GM19023 (cell line): ENCODE data around the gene PDE2A.
"Not testable (repeated sequence)": the region's sequence is repeated elsewhere in the genome, so short reads cannot be mapped to it uniquely, and the experiment has no call there.

Source experiments
- ATAC-seq: cut with Tn5 transposase; IDR thresholded peaks from one replicate; pipeline ENCODE4 v1.9.1; 2021; ENCODE audit warnings: mild to moderate bottlenecking, moderate library complexity; ENCODE audit not compliant: unreplicated experiment

The PDE2A gene

DNA sequence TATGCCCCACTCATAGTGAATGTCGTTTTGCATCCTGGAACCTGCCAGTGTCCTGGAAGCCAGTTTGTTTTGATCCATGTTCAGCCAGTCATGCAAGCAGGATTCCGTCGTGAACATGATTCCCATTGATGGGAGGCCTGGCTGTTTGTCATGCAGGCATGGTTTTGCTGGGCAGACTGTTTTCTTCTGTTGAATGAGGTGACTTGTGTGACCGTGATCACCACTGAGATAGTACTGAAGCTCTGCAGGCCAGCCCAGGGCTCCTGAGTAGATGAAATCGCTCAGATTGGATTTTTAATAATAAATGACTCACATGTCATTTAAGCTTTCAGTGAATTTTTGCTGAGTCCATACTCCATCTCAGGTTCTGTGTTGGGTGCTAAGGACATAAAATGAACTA is 117.8 kb downstream of the PDE2A start:
- ATAC-seq = no peak

- ATAC-seq = not testable (repeated sequence)
Observed at GRCh38 chr11:72555014-72555522, 119.2 kb downstream of the PDE2A start.

GRCh38 chr11:72553706-72554105 is 120.5 kb downstream of the PDE2A start:
- ATAC-seq = no peak

GRCh38 chr11:72552399-72552910 is 121.8 kb downstream of the PDE2A start:
- no peak for ATAC-seq

DNA sequence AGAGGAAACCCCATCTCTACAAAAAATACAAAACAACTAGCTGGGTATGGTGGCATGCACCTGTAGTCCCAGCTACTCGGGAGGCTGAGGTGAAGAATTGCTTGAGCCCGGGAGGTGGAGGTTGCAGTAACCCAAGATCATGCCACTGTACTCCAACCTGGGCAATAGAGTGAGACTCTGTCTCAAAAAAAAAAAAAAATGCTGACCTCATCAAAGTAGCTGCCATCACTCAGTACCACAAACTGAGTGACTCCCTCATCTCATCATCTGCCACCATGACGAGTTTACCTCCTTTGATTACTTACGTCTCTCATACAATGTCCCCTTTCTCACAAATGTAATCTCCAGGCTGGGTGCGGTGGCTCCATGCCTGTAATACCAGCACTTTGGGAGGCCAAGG is 122.7 kb downstream of the PDE2A start:
- no peak for ATAC-seq

- ATAC-seq = no peak
Observed at GRCh38 chr11:72548463-72548862, 125.8 kb downstream of the PDE2A start.

DNA sequence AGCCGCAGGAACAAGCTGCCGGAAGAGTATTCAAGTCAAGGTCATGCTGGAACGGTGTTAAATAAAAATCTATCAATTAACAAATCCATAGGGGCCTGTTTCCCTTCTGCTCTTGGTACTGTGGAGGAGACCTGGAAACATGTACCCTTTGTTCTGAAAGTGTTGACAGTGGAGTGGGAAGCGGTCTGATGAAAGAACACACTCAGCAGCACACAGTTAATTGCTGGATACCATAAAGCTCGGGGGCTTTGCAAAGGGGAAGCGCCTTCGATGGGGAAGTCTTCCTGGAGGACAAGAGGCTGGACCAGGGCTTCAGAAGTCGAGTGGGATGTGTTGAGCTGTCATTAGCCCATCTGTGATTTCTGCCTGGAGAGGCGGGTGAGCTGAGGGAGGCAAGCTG is 127.4 kb downstream of the PDE2A start:
- no peak for ATAC-seq

DNA sequence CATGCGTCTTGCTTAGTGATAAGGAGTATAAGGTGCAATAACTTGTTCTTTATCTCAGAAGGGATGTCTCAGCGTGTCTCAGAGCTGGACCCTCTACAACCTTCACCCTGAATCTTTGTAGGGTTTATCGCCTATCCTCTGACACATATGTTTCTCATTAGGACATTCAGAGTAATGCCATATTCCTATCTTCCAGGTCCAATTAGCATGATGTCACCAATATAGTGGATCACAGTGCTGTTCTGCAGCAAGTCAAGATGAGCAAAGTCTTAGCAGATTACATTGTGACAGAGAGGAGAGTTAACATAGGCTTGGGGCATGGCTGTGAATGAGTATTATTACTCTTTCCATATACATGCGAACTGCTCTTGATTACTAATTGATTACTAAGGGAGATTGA is 129.6 kb downstream of the PDE2A start:
- no peak for ATAC-seq

DNA sequence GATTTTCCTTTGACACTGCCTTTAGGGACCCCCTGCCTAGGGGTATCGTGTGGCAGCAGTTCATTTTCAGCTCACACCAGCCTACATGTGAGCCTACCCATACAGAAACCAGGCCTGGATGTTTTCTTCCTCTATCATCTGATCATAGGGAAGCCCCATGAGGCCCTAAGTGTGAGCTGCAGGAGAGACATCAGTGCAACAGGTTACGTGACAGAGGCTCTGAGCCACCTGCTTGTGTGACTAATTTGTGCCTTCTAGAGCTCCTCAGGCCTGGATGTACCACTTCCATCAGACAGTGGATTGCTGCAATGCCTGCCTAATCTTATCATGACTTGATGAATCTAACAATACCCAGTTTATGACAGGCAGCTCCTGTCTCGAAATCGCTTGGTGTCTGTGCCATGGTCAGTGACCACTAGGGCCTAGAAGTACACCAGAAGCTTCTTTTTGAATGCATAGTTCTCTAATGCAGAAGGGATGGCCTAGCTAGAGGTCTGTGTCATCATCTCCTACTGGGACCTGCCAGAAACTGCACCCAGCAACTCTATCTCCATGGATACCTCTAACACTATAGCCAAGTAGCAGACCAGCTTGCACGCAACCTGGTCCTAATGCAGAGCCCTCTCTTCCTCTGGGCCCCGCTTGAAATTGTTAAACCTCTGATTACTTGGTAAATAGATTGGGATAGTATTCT is 130.2 kb downstream of the PDE2A start:
- no peak for ATAC-seq

DNA sequence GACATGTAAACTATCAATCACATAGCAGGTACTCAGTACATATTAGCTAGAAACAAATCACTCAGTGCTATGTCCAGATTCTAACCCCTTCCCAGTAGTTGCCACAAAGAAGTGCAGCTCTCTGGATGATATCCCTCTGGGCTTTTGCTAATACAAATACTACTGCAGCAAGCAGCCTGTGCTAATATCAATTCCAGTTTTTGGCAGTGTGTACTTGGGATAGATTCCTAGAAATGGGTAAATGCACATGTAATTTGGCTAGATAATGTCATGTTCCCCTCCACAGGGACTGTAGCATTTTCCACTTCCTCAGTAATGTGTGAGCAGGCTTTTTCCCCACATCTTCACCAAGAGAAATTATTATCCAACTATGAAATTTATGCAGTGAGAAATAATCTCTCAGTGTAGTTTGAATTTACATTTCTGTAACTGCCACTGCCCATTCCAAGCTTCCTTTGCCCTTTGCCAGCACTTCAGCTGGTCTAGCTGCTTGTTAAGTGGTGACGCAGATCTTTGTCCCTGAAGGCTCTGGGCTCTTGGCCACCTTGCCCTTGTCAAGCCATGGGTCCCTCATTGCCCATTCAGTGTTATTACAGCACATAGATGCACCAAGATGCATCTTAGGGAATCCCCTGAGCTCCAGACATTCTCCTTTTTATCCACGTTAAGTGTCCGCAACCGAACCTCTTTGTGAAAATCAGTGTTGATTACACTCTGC is 132.8 kb downstream of the PDE2A start:
- ATAC-seq = no peak

DNA sequence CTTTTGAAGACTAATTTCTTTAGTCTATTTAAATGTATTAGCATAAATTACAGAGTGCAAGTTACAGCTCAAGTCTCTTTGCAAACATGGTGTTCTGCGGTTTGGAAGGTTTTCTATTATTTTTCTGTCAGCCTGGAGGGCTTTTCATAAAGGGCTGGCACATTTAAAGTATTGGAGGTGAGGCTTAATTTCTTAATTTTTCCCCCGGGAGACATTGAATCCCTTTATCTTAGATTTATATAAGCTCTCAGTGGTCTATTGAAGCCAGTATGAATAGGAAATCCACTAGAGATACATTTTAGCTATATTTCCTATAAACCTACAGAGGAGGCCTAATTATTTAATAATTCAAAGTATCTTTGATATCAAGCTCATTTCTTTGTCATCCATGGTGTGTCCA is 137.2 kb downstream of the PDE2A start:
- no peak for ATAC-seq

DNA sequence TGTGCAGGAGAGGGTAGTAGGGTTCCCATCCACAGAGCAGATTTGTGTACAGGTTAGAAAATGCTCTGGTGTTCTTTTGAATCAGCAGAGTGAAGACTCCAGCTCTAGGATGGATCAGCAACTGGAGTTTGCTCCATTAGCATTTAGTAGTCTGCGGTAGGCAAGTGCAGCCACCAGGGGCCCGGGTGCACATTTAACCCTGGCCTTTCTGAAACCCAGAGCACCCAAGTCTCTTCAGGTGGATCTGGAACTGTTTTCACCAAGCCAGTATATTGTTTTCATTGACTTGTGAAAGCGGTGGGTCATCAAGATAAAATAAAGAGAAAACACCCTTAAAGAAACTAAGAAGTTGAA is 139.1 kb downstream of the PDE2A start:
- no peak for ATAC-seq

- ATAC-seq = no peak
Observed at GRCh38 chr11:72534371-72535193, 139.6 kb downstream of the PDE2A start.

DNA sequence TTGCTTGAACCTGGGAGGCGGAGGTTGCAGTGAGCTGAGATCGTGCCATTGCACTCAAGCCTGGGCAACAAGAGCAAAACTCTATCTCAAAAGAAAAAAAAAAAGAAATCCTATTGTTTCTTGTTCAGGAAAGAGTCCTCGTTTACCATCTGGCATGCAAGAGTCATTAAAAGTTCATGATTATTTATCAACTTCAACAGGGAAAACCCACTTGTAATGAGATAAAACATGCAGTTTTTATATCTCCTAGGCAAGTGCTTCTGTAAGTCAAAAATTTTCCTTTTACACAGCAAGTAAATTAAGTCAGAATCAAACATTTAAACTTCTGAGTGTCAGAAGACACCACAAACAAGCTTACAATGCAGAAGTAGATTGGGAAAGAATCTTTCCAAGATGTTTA is 145.2 kb downstream of the PDE2A start:
- no peak for ATAC-seq

GRCh38 chr11:72528121-72528520 is 146.1 kb downstream of the PDE2A start:
- ATAC-seq = no peak
